Measurements from ENCODE around the gene RFX6.
"Not testable (repeated sequence)": the region's sequence is repeated elsewhere in the genome, so short reads cannot be mapped to it uniquely, and the experiment has no call there.

RFX6 gene

GRCh38 chr6:116876635-116877611 is at the start of gene RFX6:
TSS of gene RFX6 (plus strand) at chr6:116877242. CDS start at chr6:116877276, 34 bp downstream.
- DNase-seq (ENCODE audit: low read depth in 2 of 2): no peak

- DNase-seq (ENCODE audit: low read depth in 2 of 2): no peak
Observed at GRCh38 chr6:116827561-116828240, 49.3 kb upstream of the RFX6 start.

GRCh38 chr6:116828983-116829382 is 48.1 kb upstream of the RFX6 start, which contains the start of gene GPRC6A:
TSS of gene GPRC6A (minus strand) at chr6:116829083. CDS start at chr6:116829013, 70 bp downstream.
- DNase-seq (ENCODE audit: low read depth in 2 of 2): no peak

GRCh38 chr6:116834526-116834925 is 42.5 kb upstream of the RFX6 start:
- DNase-seq (ENCODE audit: low read depth in 2 of 2): not testable (repeated sequence)

- no peak for DNase-seq (ENCODE audit: low read depth in 2 of 2)
Observed at GRCh38 chr6:116836606-116837342, 40.3 kb upstream of the RFX6 start.

- no peak for DNase-seq (ENCODE audit: low read depth in 2 of 2)
Observed at GRCh38 chr6:116840091-116840490, 37.0 kb upstream of the RFX6 start.

GRCh38 chr6:116842459-116842858 is 34.6 kb upstream of the RFX6 start:
- DNase-seq (ENCODE audit: low read depth in 2 of 2): no peak

GRCh38 chr6:116847227-116847626 is 29.8 kb upstream of the RFX6 start:
- no peak for DNase-seq (ENCODE audit: low read depth in 2 of 2)

- DNase-seq (ENCODE audit: low read depth in 2 of 2): no peak
Observed at GRCh38 chr6:116858060-116858459, 19.0 kb upstream of the RFX6 start.

- no peak for DNase-seq (ENCODE audit: low read depth in 2 of 2)
Observed at GRCh38 chr6:116859264-116859663, 17.8 kb upstream of the RFX6 start.

- no peak for DNase-seq (ENCODE audit: low read depth in 2 of 2)
Observed at GRCh38 chr6:116866281-116866871, 10.7 kb upstream of the RFX6 start.

- no peak for DNase-seq (ENCODE audit: low read depth in 2 of 2)
Observed at GRCh38 chr6:116872771-116873170, 4.3 kb upstream of the RFX6 start.

- DNase-seq (ENCODE audit: low read depth in 2 of 2): no peak
Observed at GRCh38 chr6:116876107-116876506, 935 bp upstream of the RFX6 start.

GRCh38 chr6:116877743-116878142 is 701 bp downstream of the RFX6 start:
- no peak for DNase-seq (ENCODE audit: low read depth in 2 of 2)

GRCh38 chr6:116881236-116881635 is 4.2 kb downstream of the RFX6 start:
- no peak for DNase-seq (ENCODE audit: low read depth in 2 of 2)

- DNase-seq (ENCODE audit: low read depth in 2 of 2): no peak
Observed at GRCh38 chr6:116883005-116883404, 6.0 kb downstream of the RFX6 start.

- DNase-seq (ENCODE audit: low read depth in 2 of 2): no peak
Observed at GRCh38 chr6:116884530-116884929, 7.5 kb downstream of the RFX6 start.

GRCh38 chr6:116887168-116887567 is 10.1 kb downstream of the RFX6 start:
- DNase-seq (ENCODE audit: low read depth in 2 of 2): no peak

- no peak for DNase-seq (ENCODE audit: low read depth in 2 of 2)
Observed at GRCh38 chr6:116887894-116888293, 10.9 kb downstream of the RFX6 start.

GRCh38 chr6:116888732-116889360 is 11.8 kb downstream of the RFX6 start:
- DNase-seq (ENCODE audit: low read depth in 2 of 2): no peak

- no peak for DNase-seq (ENCODE audit: low read depth in 2 of 2)
Observed at GRCh38 chr6:116894669-116895068, 17.6 kb downstream of the RFX6 start.

All from activated CD4-positive, alpha-beta T cell treated with anti-CD3 and anti-CD28 coated beads for 24 hours (primary cell).